ENCODE measurements around the gene CAPN12. TPM values are rescaled to one million over a fixed set of nuclear protein-coding genes. Genes with fewer than 3 reads are reported as not detected.

The CAPN12 gene
- total RNA-seq, 4 donors from 2014 or later: 8.0 to 31.3 (median 15.7) TPM

- peak in 1 of 2 donors; percentile 89 for DNase-seq (ENCODE audit: low spot score in 2 of 2)
These were observed 60.0 kb downstream of the CAPN12 start for GRCh38 chr19:38684078-38684861.

GRCh38 chr19:38683393-38684077 lies 60.7 kb downstream of the CAPN12 start:
- Histone ChIP-seq H3K36me3 (no peaks in the 10 kb centered on the region), H3K27ac (peak overlapping the region; percentile 90), H3K4me1 (peaks cover 93% of the 10 kb centered on the region), H3K4me3 (no peak overlapping the region), H3K27me3 (no peaks in the 10 kb centered on the region), H3K9me3 (no peaks in the 10 kb centered on the region)
- TF ChIP-seq CTCF (IDR thresholded peaks at IDR 0.05) (no peak), POLR2AphosphoS5 (IDR thresholded peaks at IDR 0.05) (peak in 1 of 3 donors; percentile 34)
- DNase-seq (ENCODE audit: low spot score in 2 of 2): peak in 1 of 2 donors; percentile 90
- 33% methylated on average over 9 of the region's 10 CpGs for WGBS

More at GRCh38 chr19:38684078-38684861, 60.0 kb downstream of the CAPN12 start:
- Histone ChIP-seq H3K4me1 (peaks cover 93% of the 10 kb centered on the region), H3K4me3 (no peak overlapping the region), H3K9me3 (no peaks in the 10 kb centered on the region), H3K27me3 (no peaks in the 10 kb centered on the region), H3K36me3 (no peaks in the 10 kb centered on the region), H3K27ac (peak overlapping the region; percentile 90)
- WGBS: 27% methylated on average over 7 of the region's 7 CpGs
- TF ChIP-seq POLR2A (IDR thresholded peaks at IDR 0.05): no peak
- TF ChIP-seq POLR2AphosphoS5 (IDR thresholded peaks at IDR 0.05): no peak
- no peak for TF ChIP-seq CTCF (IDR thresholded peaks at IDR 0.05)
- TF ChIP-seq EP300 (IDR thresholded peaks at IDR 0.05): no peak

GRCh38 chr19:38682872-38683392 lies 61.3 kb downstream of the CAPN12 start:
- no peak overlapping the region for H3K4me3 ChIP-seq
- H3K27me3 ChIP-seq: no peaks in the 10 kb centered on the region
- TF ChIP-seq CTCF (IDR thresholded peaks at IDR 0.05) (no peak), POLR2A (IDR thresholded peaks at IDR 0.05) (no peak), POLR2AphosphoS5 (IDR thresholded peaks at IDR 0.05) (no peak), EP300 (IDR thresholded peaks at IDR 0.05) (no peak)
- H3K9me3 ChIP-seq: no peaks in the 10 kb centered on the region
- H3K27ac ChIP-seq: peak overlapping the region; percentile 90
- H3K36me3 ChIP-seq: no peaks in the 10 kb centered on the region
- WGBS: 82% methylated on average over 7 of the region's 7 CpGs
- DNase-seq (ENCODE audit: low spot score in 2 of 2): no peak
- H3K4me1 ChIP-seq: peaks cover 93% of the 10 kb centered on the region

GRCh38 chr19:38682195-38682867 lies 61.9 kb downstream of the CAPN12 start:
- 96% methylated on average over 11 of the region's 11 CpGs for WGBS
- no peaks in the 10 kb centered on the region for H3K9me3 ChIP-seq
- no peak overlapping the region for H3K4me3 ChIP-seq
- DNase-seq (ENCODE audit: low spot score in 2 of 2): no peak
- no peaks in the 10 kb centered on the region for H3K27me3 ChIP-seq
- no peak for TF ChIP-seq CTCF (IDR thresholded peaks at IDR 0.05)
- no peak for TF ChIP-seq EP300 (IDR thresholded peaks at IDR 0.05)
- H3K4me1 ChIP-seq: peaks cover 89% of the 10 kb centered on the region
- no peaks in the 10 kb centered on the region for H3K36me3 ChIP-seq
- H3K27ac ChIP-seq: peak overlapping the region; percentile 90

Other genes with a start within 250 kb of the CAPN12 start
- gene MAP4K1, start 126.5 kb downstream of the CAPN12 start, total RNA-seq: 1 to 10 TPM in 3 of 4 donors, under 1 TPM in 1; 0.68 to 2.8 (median 1.8) TPM
- gene EIF3K, start 125.3 kb downstream of the CAPN12 start, total RNA-seq: 100 to 1,000 TPM; 274 to 587 (median 557) TPM
- 100 to 1,000 TPM; 475 to 520 (median 507) TPM for gene ACTN4, start 96.8 kb downstream of the CAPN12 start, total RNA-seq
- 1,000 to 10,000 TPM in 1 of 4 donors, 100 to 1,000 TPM in 2, 10 to 100 TPM in 1; 51.3 to 1,491 (median 446) TPM for gene LGALS7, start 29.0 kb upstream of the CAPN12 start, total RNA-seq
- gene LGALS7B, start 44.7 kb upstream of the CAPN12 start, total RNA-seq: 1,000 to 10,000 TPM; 1,712 to 6,564 (median 4,773) TPM
- 1 to 10 TPM in 3 of 4 donors, under 1 TPM in 1; 0.39 to 8.2 (median 1.6) TPM for gene LGALS4, start 68.5 kb upstream of the CAPN12 start, total RNA-seq
- gene ECH1, start 87.3 kb upstream of the CAPN12 start, total RNA-seq: 100 to 1,000 TPM in 1 of 4 donors, 10 to 100 TPM in 3; 77.6 to 250 (median 86.4) TPM
- 100 to 1,000 TPM; 178 to 227 (median 200) TPM for gene HNRNPL, start 105.5 kb upstream of the CAPN12 start, total RNA-seq
- gene RINL, start 133.8 kb upstream of the CAPN12 start, total RNA-seq: 10 to 100 TPM in 2 of 4 donors, 1 to 10 TPM in 2; 5.1 to 17.2 (median 9.2) TPM
- 100 to 1,000 TPM in 1 of 4 donors, 10 to 100 TPM in 3; 90.4 to 100 (median 96.2) TPM for gene SIRT2, start 155.1 kb upstream of the CAPN12 start, total RNA-seq
- gene NFKBIB, start 155.5 kb upstream of the CAPN12 start, total RNA-seq: 10 to 100 TPM; 18.1 to 25.4 (median 21.1) TPM
- gene CCER2, start 167.7 kb upstream of the CAPN12 start, total RNA-seq: 1 to 10 TPM in 2 of 4 donors, under 1 TPM in 1, not detected in 1; 0.85 to 3.1 (median 1.3) TPM
- gene SARS2, start 186.3 kb upstream of the CAPN12 start, total RNA-seq: 10 to 100 TPM; 18.5 to 36.4 (median 29.2) TPM
- 10 to 100 TPM; 19.0 to 40.5 (median 35.2) TPM for gene MRPS12, start 186.5 kb upstream of the CAPN12 start, total RNA-seq
- gene FBXO17, start 231.3 kb upstream of the CAPN12 start, total RNA-seq: 10 to 100 TPM; 11.3 to 35.1 (median 20.4) TPM